HT1080 (cell line): ENCODE data around the gene COG4. TPM values are rescaled to one million over a fixed set of nuclear protein-coding genes. Genes with fewer than 3 reads are reported as not detected.
"Not testable (repeated sequence)": the region's sequence is repeated elsewhere in the genome, so short reads cannot be mapped to it uniquely, and the experiment has no call there.

Experiments used
- DNase-seq: peaks from one replicate; pipeline ENCODE4 v3.0.0-alpha.2; 2015; ENCODE audit warnings: low read depth
- polyA plus RNA-seq, 2 experiments: library from polyadenylated mRNA; depleted of rRNA; stranded (reverse); fragments of >200 nt; gene quantifications; 2 replicates each; pipeline ENCODE4 v1.2.3, GENCODE V29; 2015
- total RNA-seq: library from RNA; depleted of rRNA; stranded (reverse); fragments of >200 nt; shearing (Covaris generic); gene quantifications from 2 replicates; pipeline ENCODE4 v1.2.3, GENCODE V29; 2014; rRNA removed

COG4 gene
- 52.8 and 63.4 TPM in 2 replicates for total RNA-seq
- 30.6 and 42.5 TPM in 2 replicates for polyA plus RNA-seq (2015; cell fraction: cytosol; rRNA removed)
- polyA plus RNA-seq (2015; cell fraction: nucleus; rRNA removed): 79.3 and 95.0 TPM in 2 replicates

DNA sequence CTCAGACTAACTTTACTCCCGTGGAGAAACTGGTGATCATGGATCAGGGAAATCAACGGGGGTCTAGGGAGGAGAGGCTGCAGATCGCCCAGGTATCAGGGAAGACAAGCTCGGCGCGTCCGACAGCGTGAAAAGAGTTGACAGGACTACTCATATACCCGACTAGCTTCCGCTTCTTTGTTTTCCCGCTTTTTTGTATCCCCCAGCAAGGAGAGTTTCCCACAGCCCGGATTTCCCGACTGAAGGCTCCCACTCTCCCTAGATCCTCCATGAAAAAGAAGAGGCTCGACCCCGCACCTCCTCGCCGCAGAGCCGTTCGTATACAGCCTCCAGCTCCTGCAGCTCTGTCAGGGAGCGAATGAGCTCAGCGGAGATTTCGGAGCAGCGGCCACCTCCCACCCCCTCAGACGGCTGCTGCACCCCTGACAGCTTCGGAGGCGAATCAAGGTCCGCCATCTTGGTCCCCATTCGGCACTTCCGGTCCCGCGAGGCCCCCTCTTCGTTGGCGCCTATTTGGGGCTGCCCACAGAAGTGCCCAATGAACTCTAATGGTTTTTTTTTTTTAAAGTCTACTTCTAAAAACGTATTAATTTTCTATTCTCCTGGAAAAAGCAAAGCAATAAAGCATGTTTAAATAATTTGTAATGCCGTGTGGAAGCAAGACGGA lies at the start of gene COG4:
COG4 (minus strand) TSS at position 479 of the 667 bp plus-strand sequence; CDS start at position 468, 11 bp downstream.
- DNase-seq: peak; percentile 78

DNA sequence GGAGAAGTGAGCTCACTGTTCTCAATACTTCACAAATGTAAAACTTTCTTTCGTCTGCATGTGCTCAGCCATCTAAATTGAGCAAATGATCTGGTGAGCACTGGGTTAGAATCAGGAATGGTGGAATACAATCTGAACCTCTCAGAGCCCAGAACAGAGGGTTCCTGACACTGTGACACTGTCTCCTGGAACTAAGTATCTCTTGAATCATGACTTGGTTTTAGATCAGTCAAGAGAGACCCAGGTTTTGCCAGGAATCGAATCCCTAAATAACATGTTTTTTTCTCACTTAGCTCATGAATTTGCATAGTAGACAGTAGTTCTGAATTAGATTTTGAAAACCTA lies 49.5 kb upstream of the COG4 start:
- no peak for DNase-seq

DNA sequence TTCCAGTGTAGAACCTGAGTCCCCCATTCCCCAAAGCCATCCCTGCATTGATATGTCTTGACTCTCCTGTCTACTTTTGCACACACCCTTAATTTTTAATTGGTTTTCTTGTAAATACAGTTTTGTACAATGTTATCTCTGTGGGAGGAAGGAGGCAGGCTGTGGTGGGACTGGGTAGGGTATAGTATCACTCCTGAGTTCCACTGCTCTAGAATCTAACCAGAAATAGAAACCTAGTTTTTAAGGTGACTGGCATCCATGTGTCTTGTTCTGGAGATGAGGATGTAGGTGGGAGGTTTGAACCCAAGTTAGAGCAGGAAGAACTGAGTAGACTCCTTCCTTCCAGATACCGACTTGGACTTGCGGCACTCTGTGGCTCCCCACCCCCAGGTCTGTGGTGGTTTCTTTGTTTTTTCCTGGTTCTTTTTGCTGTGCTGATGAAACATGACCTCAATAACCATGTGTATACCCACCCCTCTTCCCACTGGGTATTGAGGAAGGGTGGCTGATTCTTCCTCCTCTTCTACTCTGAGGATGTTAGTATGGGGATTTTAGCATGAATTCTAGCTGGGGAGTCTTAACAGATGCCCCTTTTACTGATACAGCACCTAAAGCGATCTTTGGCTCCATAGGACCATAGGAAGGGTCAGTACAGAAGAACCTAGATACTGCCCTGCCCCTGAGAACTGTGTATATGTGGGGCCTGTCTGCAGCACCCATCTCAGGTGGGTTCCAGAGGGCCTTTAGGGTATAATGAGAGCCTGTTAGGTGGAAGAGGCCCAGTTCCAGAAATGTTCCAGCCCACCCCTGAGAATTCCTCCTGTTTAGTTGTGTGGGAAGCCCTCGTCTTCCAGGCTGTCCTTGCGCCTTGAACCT lies 48.9 kb upstream of the COG4 start:
- no peak for DNase-seq

- no peak for DNase-seq
These were observed 48.3 kb upstream of the COG4 start for GRCh38 chr16:70571623-70572022.

GRCh38 chr16:70570967-70571570 lies 47.7 kb upstream of the COG4 start:
- no peak for DNase-seq

GRCh38 chr16:70569752-70570151 lies 46.4 kb upstream of the COG4 start:
- no peak for DNase-seq

- no peak for DNase-seq
These were observed 45.4 kb upstream of the COG4 start for GRCh38 chr16:70568601-70569237.

DNA sequence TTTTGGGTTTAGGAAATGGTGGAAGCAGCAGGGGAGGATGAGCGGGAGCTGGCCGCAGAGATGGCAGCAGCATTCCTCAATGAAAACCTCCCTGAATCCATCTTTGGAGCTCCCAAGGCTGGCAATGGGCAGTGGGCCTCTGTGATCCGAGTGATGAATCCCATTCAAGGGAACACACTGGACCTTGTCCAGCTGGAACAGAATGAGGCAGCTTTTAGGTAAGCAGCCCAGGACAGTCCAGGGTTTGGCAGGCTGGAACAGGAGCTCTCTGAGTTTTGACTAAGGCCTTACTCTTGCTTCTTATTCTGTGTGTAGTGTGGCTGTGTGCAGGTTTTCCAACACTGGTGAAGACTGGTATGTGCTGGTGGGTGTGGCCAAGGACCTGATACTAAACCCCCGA lies 41.7 kb upstream of the COG4 start:
- DNase-seq: no peak

DNA sequence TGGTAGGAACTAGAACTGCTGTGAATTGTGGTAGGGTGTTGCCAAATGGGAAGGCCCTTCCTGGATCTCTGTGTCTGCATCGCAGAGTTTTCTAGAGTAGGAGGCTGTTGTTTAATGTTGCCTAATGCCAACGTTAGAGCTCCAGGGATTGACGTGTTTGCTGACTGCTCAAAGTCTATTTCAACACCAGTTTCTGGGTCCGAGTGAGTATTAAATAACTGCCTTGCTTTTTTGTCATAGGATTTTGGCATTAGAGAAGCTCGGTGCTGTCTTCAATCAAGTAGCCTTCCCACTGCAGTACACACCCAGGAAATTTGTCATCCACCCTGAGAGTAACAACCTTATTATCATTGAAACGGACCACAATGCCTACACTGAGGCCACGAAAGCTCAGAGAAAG lies 40.3 kb upstream of the COG4 start:
- DNase-seq: no peak

DNA sequence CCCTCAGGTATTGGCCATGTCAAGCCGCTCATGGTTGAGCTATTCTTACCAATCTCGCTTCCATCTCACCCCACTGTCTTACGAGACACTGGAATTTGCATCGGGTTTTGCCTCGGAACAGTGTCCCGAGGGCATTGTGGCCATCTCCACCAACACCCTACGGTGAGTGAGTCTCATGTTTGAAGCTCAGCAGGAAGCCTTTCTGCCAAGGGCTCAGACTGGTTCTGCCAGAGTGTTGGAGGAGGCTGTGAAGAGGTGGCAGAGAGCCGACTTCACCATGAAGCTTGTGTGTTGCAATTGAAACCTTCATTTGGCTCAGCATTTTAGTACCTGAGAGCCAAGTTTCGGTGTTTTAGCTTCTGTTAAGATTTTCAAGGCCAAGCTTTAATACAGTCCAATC lies 38.3 kb upstream of the COG4 start:
- DNase-seq: no peak

DNA sequence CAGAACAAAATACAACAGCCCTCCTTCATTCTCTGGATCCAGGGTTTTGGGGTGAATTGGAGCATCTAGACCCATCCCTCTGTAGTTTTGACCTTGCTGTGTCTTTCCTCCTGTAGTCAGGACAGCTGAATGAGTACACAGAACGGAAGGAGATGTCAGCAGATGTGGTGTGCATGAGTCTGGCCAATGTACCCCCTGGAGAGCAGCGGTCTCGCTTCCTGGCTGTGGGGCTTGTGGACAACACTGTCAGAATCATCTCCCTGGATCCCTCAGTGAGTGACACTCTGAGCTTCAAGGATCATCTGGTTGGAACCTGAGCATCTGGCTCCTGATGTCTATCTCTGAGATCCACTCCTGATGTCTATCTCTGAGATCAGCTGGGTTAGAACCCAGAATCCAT lies 32.7 kb upstream of the COG4 start:
- DNase-seq: no peak

DNA sequence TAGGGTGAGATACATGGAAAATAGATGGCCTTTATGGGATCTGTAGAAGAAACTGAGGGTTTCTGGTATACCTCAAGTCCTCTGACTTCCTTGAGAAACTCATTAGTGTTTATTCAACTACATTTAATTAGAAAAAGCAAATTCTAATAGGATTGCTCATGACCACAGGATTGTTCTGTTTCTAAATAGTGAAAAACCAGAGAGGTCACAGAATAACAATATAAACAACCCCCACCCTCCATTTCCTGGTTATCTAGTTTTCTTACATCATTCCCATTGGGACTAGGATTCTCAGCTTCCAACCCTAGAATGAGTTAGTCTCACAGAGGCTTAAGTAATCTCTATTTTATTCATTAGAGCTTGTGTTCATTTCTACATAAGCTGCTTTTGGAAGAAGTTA lies 30.3 kb upstream of the COG4 start:
- no peak for DNase-seq

DNA sequence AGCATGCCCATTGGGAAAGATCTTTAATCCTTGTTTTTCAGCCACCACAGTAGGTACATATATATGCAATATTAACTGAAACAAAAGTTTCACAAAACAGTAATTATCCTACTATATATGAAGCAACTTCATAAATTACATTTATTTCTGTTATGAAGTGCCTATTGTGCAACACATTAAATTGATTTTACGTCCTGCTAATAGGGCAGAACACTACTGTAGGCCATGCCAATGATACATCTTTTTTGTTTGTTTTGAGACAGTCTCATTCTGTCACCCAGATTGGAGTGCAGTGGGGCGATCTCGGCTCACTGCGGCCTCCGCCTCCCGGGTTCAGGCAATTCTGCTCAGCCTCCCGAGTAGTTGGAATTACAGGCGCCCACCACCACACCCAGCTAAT lies 29.3 kb upstream of the COG4 start:
- no peak for DNase-seq

DNA sequence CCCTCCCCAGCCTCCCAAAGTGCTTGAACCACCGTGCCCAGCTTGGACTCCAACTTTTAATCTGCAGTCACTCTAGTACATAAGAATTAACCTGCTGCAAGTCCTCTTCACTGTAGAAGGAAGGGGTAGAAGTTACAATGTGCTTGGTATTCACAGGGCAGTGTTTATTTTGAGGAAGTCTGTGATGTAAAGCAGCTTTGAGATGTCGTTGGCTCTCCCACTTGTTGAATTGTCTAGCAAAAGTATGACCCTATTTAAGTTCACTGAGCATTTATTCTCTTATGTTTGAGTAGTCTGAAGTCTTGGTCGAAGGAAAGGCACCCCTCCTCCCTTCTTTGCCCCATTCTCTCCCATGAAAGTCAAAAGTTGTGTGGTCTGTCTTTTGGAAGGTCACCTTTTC lies 28.4 kb upstream of the COG4 start:
- no peak for DNase-seq

DNA sequence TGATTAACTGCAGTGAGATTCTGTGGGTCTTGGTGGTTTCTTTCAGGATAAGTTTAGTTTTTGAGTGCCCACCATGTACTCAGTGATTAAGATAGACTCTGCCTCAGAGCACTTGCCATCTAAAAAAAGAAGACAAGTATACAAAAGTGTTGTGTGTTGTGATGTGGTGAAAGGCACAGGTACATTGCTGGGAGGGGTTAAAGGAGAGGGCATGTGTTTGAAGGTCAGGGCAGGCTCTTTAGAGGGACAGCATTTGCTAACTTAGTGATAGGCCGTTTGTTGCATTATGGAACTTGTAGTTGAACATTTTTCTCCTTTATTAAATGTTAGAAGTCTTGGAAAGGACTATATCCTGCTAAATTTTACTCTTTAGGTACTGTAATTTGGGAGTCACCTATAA lies 26.7 kb upstream of the COG4 start:
- no peak for DNase-seq

DNA sequence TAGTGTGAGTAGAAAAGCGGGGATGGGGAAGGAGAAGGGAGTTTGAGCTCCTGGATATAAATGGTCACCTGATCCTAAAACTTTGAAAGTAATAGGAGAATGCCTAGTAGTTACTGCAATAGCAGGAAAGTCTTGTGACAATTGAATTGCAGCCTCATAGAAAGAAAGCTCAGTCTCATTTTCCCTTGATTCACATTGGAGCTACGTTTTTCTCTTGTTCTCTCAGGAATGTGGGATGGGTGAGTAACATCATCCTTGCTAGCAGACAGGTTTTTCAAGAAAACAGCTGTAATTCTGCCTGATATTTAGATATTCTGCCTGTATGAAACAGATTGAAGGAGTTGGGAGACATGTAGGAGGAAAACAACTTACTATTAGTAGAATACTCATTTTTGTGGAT lies 25.6 kb upstream of the COG4 start:
- no peak for DNase-seq

GRCh38 chr16:70544548-70544947 lies 21.2 kb upstream of the COG4 start:
- DNase-seq: no peak

DNA sequence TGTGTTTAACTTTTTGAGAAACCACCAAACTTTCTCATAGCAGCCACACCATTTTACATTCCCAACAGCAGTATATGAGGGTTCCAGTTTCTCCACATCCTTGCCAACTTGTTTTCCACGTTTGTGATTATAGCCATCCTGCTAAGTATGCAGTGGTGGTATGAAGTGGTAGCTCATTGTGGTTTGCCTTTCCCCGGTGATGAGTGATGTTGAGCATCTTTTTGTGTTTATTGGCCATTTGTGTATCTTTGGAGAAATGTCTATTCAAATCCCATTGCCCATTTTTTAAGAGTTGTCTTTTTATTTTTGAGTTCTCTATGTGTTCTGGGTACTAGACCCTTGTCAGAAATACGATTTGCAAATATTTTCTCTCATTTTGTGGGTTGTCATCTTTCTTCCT lies 17.6 kb upstream of the COG4 start:
- DNase-seq: no peak

DNA sequence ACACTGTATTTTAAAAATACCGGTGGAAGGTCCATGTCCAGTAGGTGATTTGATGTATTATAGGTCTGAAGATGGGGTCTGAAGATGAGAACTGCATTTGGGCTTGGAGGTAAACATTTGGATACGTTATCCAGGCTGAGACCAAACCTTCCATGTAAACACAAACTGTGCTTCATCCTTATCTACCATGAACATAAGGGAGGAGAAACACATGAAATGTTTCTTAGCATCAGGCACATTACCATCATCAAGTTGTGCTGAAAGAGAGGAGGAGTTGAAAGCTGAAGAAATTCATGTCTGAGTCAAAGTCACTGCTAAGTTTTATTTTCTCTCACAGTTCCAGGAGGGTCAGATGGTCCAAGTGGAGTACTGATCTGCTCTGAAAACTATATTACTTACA lies 11.6 kb upstream of the COG4 start:
- no peak for DNase-seq

- DNase-seq: not testable (repeated sequence)
These were observed 6.6 kb upstream of the COG4 start for GRCh38 chr16:70529954-70530353.

GRCh38 chr16:70529051-70529777 lies 5.9 kb upstream of the COG4 start:
- peak; percentile 27 for DNase-seq
